Astrocyte (in vitro differentiated cells and primary cell): ENCODE data around the gene MAML2.

ENCODE experiments used
- EZH2 ChIP-seq: IDR thresholded peaks from 2 replicates; pipeline ENCODE4 v1.6.1; 2012; ENCODE audit warnings: mild to moderate bottlenecking, low read length, inconsistent platforms; ENCODE audit not compliant: insufficient read depth
- TF ChIP-seq, protein P1 (sequence below): IDR thresholded peaks from 2 replicates; pipeline ENCODE4 v1.5.1; 2011; ENCODE audit warnings: low read depth, mild to moderate bottlenecking, inconsistent platforms, low read length, moderate library complexity; ENCODE audit not compliant: insufficient read depth

DNA sequence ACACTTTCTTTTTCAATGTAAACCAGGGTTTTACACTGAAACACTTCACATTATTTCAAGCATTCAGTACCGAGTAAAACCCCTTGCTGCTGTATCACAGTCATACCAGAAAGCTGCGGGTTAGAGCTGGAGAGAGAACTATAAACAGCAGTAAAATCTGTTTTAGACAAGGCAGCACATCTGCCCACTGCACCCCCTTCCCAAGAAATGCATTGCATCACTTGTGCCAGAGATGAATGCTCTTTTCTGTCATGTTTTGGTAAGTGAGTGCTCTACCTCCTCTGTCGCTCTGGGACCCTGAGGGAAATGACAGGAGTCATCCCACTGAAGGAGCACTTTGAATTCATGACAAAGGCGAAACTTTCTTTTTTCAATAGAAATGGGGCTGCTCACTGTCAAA, 107.2 kb downstream of the MAML2 start:
- TF ChIP-seq, protein P1, sequence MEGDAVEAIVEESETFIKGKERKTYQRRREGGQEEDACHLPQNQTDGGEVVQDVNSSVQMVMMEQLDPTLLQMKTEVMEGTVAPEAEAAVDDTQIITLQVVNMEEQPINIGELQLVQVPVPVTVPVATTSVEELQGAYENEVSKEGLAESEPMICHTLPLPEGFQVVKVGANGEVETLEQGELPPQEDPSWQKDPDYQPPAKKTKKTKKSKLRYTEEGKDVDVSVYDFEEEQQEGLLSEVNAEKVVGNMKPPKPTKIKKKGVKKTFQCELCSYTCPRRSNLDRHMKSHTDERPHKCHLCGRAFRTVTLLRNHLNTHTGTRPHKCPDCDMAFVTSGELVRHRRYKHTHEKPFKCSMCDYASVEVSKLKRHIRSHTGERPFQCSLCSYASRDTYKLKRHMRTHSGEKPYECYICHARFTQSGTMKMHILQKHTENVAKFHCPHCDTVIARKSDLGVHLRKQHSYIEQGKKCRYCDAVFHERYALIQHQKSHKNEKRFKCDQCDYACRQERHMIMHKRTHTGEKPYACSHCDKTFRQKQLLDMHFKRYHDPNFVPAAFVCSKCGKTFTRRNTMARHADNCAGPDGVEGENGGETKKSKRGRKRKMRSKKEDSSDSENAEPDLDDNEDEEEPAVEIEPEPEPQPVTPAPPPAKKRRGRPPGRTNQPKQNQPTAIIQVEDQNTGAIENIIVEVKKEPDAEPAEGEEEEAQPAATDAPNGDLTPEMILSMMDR, result no peak
- no peak for TF ChIP-seq EZH2
